ENCODE measurements around the gene EFCAB11.

DNA sequence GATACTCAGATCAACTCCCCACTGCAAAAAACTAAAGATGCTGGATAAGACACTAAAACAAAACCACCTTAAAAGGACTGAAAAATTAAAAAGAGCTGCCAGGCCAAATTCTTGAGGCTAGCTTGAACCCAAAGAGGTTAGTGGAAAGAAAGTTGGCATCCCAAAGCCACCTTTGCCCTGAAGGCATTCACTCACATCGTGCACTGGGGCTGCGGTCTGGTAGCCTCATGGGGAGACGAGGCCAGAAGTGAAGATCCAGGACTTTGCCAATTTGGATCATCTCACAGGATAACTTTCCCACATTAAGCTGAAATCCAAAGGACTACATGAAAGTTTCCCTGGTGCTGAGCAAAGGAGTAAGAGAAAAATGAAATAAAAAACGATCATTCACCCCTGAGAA, 63.9 kb downstream of the EFCAB11 start:
- TF ChIP-seq, protein P1, sequence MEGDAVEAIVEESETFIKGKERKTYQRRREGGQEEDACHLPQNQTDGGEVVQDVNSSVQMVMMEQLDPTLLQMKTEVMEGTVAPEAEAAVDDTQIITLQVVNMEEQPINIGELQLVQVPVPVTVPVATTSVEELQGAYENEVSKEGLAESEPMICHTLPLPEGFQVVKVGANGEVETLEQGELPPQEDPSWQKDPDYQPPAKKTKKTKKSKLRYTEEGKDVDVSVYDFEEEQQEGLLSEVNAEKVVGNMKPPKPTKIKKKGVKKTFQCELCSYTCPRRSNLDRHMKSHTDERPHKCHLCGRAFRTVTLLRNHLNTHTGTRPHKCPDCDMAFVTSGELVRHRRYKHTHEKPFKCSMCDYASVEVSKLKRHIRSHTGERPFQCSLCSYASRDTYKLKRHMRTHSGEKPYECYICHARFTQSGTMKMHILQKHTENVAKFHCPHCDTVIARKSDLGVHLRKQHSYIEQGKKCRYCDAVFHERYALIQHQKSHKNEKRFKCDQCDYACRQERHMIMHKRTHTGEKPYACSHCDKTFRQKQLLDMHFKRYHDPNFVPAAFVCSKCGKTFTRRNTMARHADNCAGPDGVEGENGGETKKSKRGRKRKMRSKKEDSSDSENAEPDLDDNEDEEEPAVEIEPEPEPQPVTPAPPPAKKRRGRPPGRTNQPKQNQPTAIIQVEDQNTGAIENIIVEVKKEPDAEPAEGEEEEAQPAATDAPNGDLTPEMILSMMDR (IDR thresholded peaks at IDR 0.05) = no peak
- no peak for TF ChIP-seq POLR2A (IDR thresholded peaks at IDR 0.05)
